Karpas-422 (cell line): ENCODE data around the gene RABL2A. TPM values are rescaled to one million over a fixed set of nuclear protein-coding genes. Genes with fewer than 3 reads are reported as not detected.
"Not testable (repeated sequence)": the region's sequence is repeated elsewhere in the genome, so short reads cannot be mapped to it uniquely, and the experiment has no call there.

Source experiments
- DNase-seq: peaks from one replicate; pipeline ENCODE4 v3.0.0-alpha.2; 2015
- H2AFZ ChIP-seq: fragments of 200-600 bp; sonication (generic); 2 replicates; pipeline ENCODE4 v1.6.1; 2014; ENCODE audit warnings: antibody characterized with exemption, low read length, mixed read lengths
- H3K27ac ChIP-seq: fragments of 200-600 bp; sonication (generic); 2 replicates; pipeline ENCODE4 v1.5.1; 2014; ENCODE audit warnings: mild to moderate bottlenecking, low read length, moderate library complexity
- H3K27me3 ChIP-seq: fragments of 200-600 bp; sonication (generic); 2 replicates; pipeline ENCODE4 v1.6.1; 2014; ENCODE audit warnings: low read length, mixed read lengths
- H3K36me3 ChIP-seq: fragments of 200-600 bp; sonication (generic); 2 replicates; pipeline ENCODE4 v1.6.1; 2014; ENCODE audit warnings: low read length, mixed read lengths; ENCODE audit not compliant: insufficient read depth
- H3K4me1 ChIP-seq: fragments of 200-600 bp; sonication (generic); 2 replicates; pipeline ENCODE4 v1.6.1; 2014; ENCODE audit warnings: mild to moderate bottlenecking, low read length, mixed read lengths
- H3K4me2 ChIP-seq: fragments of 200-600 bp; sonication (generic); 2 replicates; pipeline ENCODE4 v1.6.1; 2014; ENCODE audit warnings: low read length, low read depth, mild to moderate bottlenecking; ENCODE audit not compliant: poor library complexity, severe bottlenecking
- H3K4me3 ChIP-seq: fragments of 200-600 bp; sonication (generic); 2 replicates; pipeline ENCODE4 v1.5.1; 2014; ENCODE audit warnings: mild to moderate bottlenecking, antibody characterized with exemption, low read length, mixed read lengths
- H3K79me2 ChIP-seq: fragments of 200-600 bp; sonication (generic); 2 replicates; pipeline ENCODE4 v1.6.1; 2014; ENCODE audit warnings: mild to moderate bottlenecking, low read length, mixed read lengths
- H3K9ac ChIP-seq: fragments of 200-600 bp; sonication (generic); 2 replicates; pipeline ENCODE4 v1.6.0; 2014; ENCODE audit warnings: low read length
- H3K9me2 ChIP-seq: fragments of 200-600 bp; sonication (generic), shearing (Covaris generic); replicated peaks from 2 replicates; pipeline ENCODE4 v1.6.0; 2014; ENCODE audit warnings: mild to moderate bottlenecking, low read length, moderate library complexity; ENCODE audit not compliant: insufficient read depth
- H3K9me3 ChIP-seq: fragments of 300-700, 200-600 bp; sonication (generic); 2 replicates; pipeline ENCODE4 v1.6.1; 2014; ENCODE audit warnings: low read length, mixed read lengths
- H4K20me1 ChIP-seq: fragments of 200-600 bp; sonication (generic); 2 replicates; pipeline ENCODE4 v1.6.1; 2014; ENCODE audit warnings: mild to moderate bottlenecking, antibody characterized with exemption, low read length, low read depth; ENCODE audit not compliant: insufficient read depth
- total RNA-seq: library from RNA; depleted of rRNA; stranded (reverse); fragments of >200 nt; shearing (Covaris generic); gene quantifications from 2 replicates; pipeline ENCODE4 v1.2.3, GENCODE V29; 2014; ENCODE audit warnings: low replicate concordance

Gene RABL2A
- total RNA-seq, 1 experiment from 2014 or later, result 38.5 TPM

DNA sequence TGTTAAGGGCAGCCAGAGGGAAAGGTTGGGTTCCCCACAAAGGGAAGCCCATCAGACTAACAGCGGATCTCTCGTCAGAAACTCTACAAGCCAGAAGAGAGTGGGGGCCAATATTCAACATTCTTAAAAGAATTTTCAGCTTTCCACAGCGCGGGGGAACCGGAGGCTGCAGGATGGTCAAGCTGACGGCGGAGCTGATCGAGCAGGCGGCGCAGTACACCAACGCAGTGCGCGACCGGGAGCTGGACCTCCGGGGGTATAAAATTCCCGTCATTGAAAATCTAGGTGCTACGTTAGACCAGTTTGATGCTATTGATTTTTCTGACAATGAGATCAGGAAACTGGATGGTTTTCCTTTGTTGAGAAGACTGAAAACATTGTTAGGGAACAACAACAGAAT is 30.7 kb downstream of the RABL2A start:
- H2AFZ ChIP-seq, H3K9ac ChIP-seq, H3K4me2 ChIP-seq, H3K9me2 ChIP-seq, H3K9me3 ChIP-seq, DNase-seq, H4K20me1 ChIP-seq, H3K36me3 ChIP-seq, H3K27me3 ChIP-seq, H3K27ac ChIP-seq, H3K4me1 ChIP-seq, H3K4me3 ChIP-seq, H3K79me2 ChIP-seq: not testable (repeated sequence)

DNA sequence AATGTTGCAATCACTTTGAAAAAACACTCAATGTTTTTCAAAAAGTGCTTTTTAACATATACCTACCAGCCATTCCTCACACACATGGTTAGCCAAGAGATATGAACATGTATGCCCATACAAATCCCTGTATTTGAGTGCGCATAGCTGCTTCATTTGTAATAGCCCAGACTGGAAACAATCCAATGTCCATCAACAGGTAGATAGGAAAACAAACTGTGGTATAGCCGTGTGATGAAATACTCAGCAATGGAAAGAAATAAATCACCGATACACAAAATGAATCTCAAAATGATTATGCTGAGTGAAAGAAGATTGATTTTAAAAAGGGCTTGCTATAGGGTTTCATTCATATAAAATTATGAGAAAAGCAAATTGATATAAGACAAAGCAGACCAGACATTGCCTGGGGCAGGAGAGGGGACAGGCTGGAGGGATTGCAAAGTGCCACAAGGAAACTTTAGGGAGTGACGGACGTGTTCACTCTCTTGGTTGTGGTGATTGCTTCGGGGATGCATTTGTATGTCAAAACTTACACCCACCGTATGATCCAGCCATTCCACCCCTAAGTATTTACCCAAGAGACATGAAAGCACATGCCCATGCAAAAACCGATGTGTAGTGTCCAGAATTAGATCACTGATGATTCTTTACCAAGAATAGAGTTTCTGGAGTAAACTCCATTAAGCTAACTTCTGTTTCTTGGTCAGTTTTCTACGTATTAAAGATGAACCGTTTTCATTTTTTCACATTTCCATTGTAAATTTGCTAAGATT is 36.4 kb downstream of the RABL2A start:
- not testable (repeated sequence) for H3K79me2 ChIP-seq, H3K4me3 ChIP-seq, H2AFZ ChIP-seq, H3K4me2 ChIP-seq, H3K4me1 ChIP-seq, H3K36me3 ChIP-seq, H3K27ac ChIP-seq, H3K9me3 ChIP-seq, H3K9me2 ChIP-seq, H4K20me1 ChIP-seq, H3K27me3 ChIP-seq, H3K9ac ChIP-seq
- DNase-seq, result peak; percentile 34

- H3K4me1 ChIP-seq, H4K20me1 ChIP-seq, DNase-seq, H3K4me2 ChIP-seq, H3K27ac ChIP-seq, H3K9me2 ChIP-seq, H3K9me3 ChIP-seq, H3K27me3 ChIP-seq, H3K4me3 ChIP-seq, H3K79me2 ChIP-seq, H2AFZ ChIP-seq, H3K36me3 ChIP-seq, H3K9ac ChIP-seq: not testable (repeated sequence)
Observed at GRCh38 chr2:113664761-113665533, 37.9 kb downstream of the RABL2A start.

GRCh38 chr2:113669013-113669412 is 41.9 kb downstream of the RABL2A start:
- not testable (repeated sequence) for H3K27me3 ChIP-seq, H3K36me3 ChIP-seq, H4K20me1 ChIP-seq, H3K79me2 ChIP-seq, H3K9me3 ChIP-seq, H3K4me3 ChIP-seq, H3K27ac ChIP-seq, H3K9ac ChIP-seq, H2AFZ ChIP-seq, H3K9me2 ChIP-seq, H3K4me2 ChIP-seq
- H3K4me1 ChIP-seq, result peaks cover 20% of the 10 kb centered on the region
- peak; percentile 9 for DNase-seq

- peak; percentile 77 for DNase-seq
- Histone ChIP-seq H3K36me3 (no peaks in the 10 kb centered on the region), H3K4me2 (peak overlapping the region; percentile 53), H3K9me2 (no peaks in the 10 kb centered on the region), H3K79me2 (no peaks in the 10 kb centered on the region), H3K9ac (peak overlapping the region; percentile 40; the same call in 1 of the 2 replicates), H3K27me3 (no peaks in the 10 kb centered on the region), H3K4me3 (0 out of 2 replicates have a peak overlapping the region, but pooled peaks have one; percentile 3), H3K4me1 (peaks cover 18% of the 10 kb centered on the region), H3K27ac (peak overlapping the region; percentile 35; the same call in 1 of the 2 replicates), H3K9me3 (no peaks in the 10 kb centered on the region), H2AFZ (0 out of 2 replicates have a peak overlapping the region, but pooled peaks have one; percentile 53), H4K20me1 (no peaks in the 10 kb centered on the region)
Observed at GRCh38 chr2:113672326-113672932, 45.4 kb downstream of the RABL2A start.

- peaks cover 18% of the 10 kb centered on the region for H3K4me1 ChIP-seq
- H3K79me2 ChIP-seq, result no peaks in the 10 kb centered on the region
- no peaks in the 10 kb centered on the region for H4K20me1 ChIP-seq
- H3K9me3 ChIP-seq, result no peaks in the 10 kb centered on the region
- no peak overlapping the region for H2AFZ ChIP-seq
- DNase-seq, result no peak
- H3K4me2 ChIP-seq, result no peak overlapping the region
- no peak overlapping the region for H3K4me3 ChIP-seq
- H3K9ac ChIP-seq, result no peak overlapping the region
- H3K9me2 ChIP-seq, result no peaks in the 10 kb centered on the region
- H3K27me3 ChIP-seq, result no peaks in the 10 kb centered on the region
- no peak overlapping the region for H3K27ac ChIP-seq
- no peaks in the 10 kb centered on the region for H3K36me3 ChIP-seq
Observed at GRCh38 chr2:113675875-113676274, 48.8 kb downstream of the RABL2A start.

- Histone ChIP-seq H3K9me3 (no peaks in the 10 kb centered on the region), H3K9ac (no peak overlapping the region), H3K4me1 (peaks cover 16% of the 10 kb centered on the region), H3K79me2 (no peaks in the 10 kb centered on the region), H3K27ac (no peak overlapping the region), H3K9me2 (no peaks in the 10 kb centered on the region), H2AFZ (no peak overlapping the region), H4K20me1 (no peaks in the 10 kb centered on the region), H3K4me2 (no peak overlapping the region), H3K4me3 (no peak overlapping the region), H3K36me3 (no peaks in the 10 kb centered on the region), H3K27me3 (no peaks in the 10 kb centered on the region)
- no peak for DNase-seq
Observed at GRCh38 chr2:113676623-113677266, 49.7 kb downstream of the RABL2A start.

GRCh38 chr2:113677330-113677729 is 50.3 kb downstream of the RABL2A start:
- Histone ChIP-seq H3K4me2 (no peak overlapping the region), H2AFZ (no peak overlapping the region), H3K9me3 (no peaks in the 10 kb centered on the region), H3K9ac (no peak overlapping the region), H3K27ac (no peak overlapping the region), H3K4me1 (peaks cover 10% of the 10 kb centered on the region), H3K36me3 (no peaks in the 10 kb centered on the region), H3K79me2 (no peaks in the 10 kb centered on the region), H3K27me3 (no peaks in the 10 kb centered on the region), H3K4me3 (no peak overlapping the region), H4K20me1 (no peaks in the 10 kb centered on the region), H3K9me2 (no peaks in the 10 kb centered on the region)
- no peak for DNase-seq
